SK-N-SH (cell line): Measurements from ENCODE around the gene EEF1E1.

ENCODE experiments used
- CTCF ChIP-seq: fragments of 200-600 bp; sonication (generic); IDR thresholded peaks from 2 replicates; pipeline ENCODE4 v1.6.1; 2017; ENCODE audit warnings: antibody characterized with exemption, mild to moderate bottlenecking, moderate library complexity
- EZH2phosphoT487 ChIP-seq: fragments of 200-600 bp; sonication (generic); IDR thresholded peaks from 2 replicates; pipeline ENCODE4 v1.6.1; 2017; ENCODE audit warnings: low read depth, mixed run types, mild to moderate bottlenecking, antibody characterized with exemption, moderate library complexity, borderline replicate concordance
- FOXM1 ChIP-seq: IDR thresholded peaks from 2 replicates; pipeline ENCODE4 v1.4.0; 2012; ENCODE audit warnings: low read depth, mild to moderate bottlenecking
- GABPA ChIP-seq: IDR thresholded peaks from 2 replicates; pipeline ENCODE4 v1.4.0; 2012; ENCODE audit warnings: low read depth, mild to moderate bottlenecking
- MXI1 ChIP-seq: IDR thresholded peaks from 2 replicates; pipeline ENCODE4 v1.6.1; 2012; ENCODE audit warnings: mild to moderate bottlenecking, low read depth, low read length, improper control_type of control experiment
- NFIC ChIP-seq: IDR thresholded peaks from 2 replicates; pipeline ENCODE4 v1.4.0; 2012; ENCODE audit warnings: borderline replicate concordance
- PBX3 ChIP-seq: IDR thresholded peaks from 2 replicates; pipeline ENCODE4; 2012
- POLR2AphosphoS5 ChIP-seq: IDR thresholded peaks from 2 replicates; pipeline ENCODE4 v1.6.1; 2012; ENCODE audit warnings: low read depth, low read length
- SMC3 ChIP-seq: IDR thresholded peaks from 2 replicates; pipeline ENCODE4 v1.6.1; 2012; ENCODE audit warnings: low read depth, low read length, improper control_type of control experiment
- YY1 ChIP-seq: IDR thresholded peaks from 2 replicates; pipeline ENCODE4 v1.4.0; 2012; ENCODE audit warnings: low read depth, mild to moderate bottlenecking
- ZBTB33 ChIP-seq: IDR thresholded peaks from 2 replicates; pipeline ENCODE4 v1.4.0; 2012; ENCODE audit warnings: low read depth, borderline replicate concordance

- TF ChIP-seq YY1 (no peak), CTCF (no peak), MXI1 (no peak), POLR2AphosphoS5 (no peak), PBX3 (no peak), FOXM1 (no peak), EZH2phosphoT487 (no peak), ZBTB33 (no peak), NFIC (no peak), GABPA (no peak), SMC3 (no peak)
Observed at GRCh38 chr6:8030920-8031319, 71.4 kb downstream of the EEF1E1 start.
